SU-DHL-6 (cell line): Measurements from ENCODE around the gene RNF144A.

Experiments used
- CTCF ChIP-seq: fragments of 200-600 bp; sonication (generic); IDR thresholded peaks from one replicate; pipeline ENCODE4 v1.5.1; 2017; ENCODE audit warnings: antibody characterized with exemption, mild to moderate bottlenecking, low read length, moderate library complexity; ENCODE audit not compliant: insufficient read depth, poor library complexity, severe bottlenecking
- EZH2phosphoT487 ChIP-seq: fragments of 200-600 bp; sonication (generic), shearing (Covaris generic); conservative IDR thresholded peaks from 2 replicates; pipeline ENCODE4 v1.6.1; 2018; ENCODE audit warnings: mild to moderate bottlenecking, antibody characterized with exemption, low read length, moderate library complexity, mixed read lengths

DNA sequence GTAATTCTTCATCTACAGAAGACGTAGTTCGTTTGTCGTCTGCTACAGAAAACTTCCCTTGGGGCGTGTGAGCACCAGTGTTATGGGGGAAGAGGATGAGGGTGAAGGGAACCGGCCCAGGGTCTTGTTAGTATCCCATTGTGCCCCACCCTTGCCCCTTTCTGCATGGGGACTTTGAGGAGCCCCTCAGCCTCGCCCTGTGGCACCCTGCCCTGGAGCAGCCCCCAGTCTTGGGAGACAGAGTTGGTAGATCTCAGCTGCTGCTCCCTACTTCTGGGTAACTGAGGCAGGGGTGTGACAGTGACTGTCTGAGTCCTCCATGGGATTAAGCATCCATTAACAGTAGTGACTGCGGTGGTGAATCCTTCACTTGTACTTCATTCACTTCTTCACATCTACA lies 50.1 kb downstream of the RNF144A start:
- TF ChIP-seq CTCF (no peak), EZH2phosphoT487 (no peak)
